GM12801 (cell line): ENCODE measurements around the gene PACRG.

Source experiments
- TF ChIP-seq, protein P1 (sequence below): IDR thresholded peaks from one replicate; pipeline ENCODE4 v1.5.1; 2011; ENCODE audit warnings: control low read depth; ENCODE audit not compliant: insufficient read length; ENCODE audit errors: extremely low read depth

The PACRG gene

DNA sequence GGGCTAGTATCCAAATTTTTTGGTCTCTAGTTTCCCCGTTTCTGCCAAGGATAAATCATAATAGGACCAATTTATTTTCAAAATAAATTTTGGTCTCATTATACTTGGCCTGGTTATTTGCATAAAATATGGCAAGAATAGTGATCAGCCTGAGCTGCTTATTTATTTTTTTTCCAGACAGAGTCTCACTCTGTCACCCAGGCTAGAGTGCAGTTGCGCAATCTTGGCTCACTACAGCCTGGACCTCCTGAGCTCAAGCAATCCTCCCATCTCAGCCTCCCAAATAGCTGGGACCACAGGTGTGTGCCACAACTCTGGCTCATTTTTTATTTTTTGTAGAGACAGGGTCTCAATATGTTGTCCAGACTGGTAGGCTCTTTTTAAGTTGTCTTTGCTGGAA lies 329.5 kb downstream of the PACRG start:
- TF ChIP-seq, protein P1, sequence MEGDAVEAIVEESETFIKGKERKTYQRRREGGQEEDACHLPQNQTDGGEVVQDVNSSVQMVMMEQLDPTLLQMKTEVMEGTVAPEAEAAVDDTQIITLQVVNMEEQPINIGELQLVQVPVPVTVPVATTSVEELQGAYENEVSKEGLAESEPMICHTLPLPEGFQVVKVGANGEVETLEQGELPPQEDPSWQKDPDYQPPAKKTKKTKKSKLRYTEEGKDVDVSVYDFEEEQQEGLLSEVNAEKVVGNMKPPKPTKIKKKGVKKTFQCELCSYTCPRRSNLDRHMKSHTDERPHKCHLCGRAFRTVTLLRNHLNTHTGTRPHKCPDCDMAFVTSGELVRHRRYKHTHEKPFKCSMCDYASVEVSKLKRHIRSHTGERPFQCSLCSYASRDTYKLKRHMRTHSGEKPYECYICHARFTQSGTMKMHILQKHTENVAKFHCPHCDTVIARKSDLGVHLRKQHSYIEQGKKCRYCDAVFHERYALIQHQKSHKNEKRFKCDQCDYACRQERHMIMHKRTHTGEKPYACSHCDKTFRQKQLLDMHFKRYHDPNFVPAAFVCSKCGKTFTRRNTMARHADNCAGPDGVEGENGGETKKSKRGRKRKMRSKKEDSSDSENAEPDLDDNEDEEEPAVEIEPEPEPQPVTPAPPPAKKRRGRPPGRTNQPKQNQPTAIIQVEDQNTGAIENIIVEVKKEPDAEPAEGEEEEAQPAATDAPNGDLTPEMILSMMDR = no peak

DNA sequence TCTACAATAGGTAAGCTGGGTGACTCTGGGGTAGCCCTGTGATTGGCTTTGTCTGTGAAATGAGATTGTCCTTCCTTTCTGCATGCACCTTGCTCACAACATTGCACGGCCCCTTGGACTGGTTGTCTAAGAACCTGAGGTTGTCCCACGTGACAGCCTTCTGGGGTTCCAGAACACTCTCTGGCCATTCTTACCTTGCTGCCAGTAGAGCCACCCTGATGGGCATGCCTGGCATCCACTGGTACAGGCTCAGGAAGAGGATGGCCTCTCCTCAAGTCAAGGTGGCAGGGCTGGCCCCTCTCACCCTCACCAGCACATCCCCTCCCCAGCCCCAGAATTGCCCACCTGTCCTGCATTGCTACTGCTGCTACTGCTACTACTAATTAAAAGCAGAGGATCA lies 335.0 kb downstream of the PACRG start:
- TF ChIP-seq, protein P1 = no peak

DNA sequence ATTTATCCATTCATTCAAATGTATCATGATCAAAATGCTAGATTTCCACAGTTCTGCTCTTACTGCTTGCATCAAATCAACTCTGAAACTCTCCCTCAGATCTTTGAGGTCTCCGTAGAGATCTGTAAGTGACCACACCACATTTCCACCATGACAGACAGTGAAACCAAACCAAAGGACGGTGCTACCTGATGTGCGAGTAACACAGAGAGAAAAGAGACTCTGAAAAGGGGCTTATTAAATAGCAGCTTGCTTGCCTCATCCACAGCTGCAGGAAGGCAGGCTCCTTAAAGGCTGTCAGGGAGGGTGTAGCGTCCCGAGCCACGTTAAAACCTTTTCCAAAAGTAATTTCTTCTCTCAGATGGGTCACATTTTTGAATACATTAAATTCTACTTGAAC lies 335.8 kb downstream of the PACRG start:
- TF ChIP-seq, protein P1 = no peak

DNA sequence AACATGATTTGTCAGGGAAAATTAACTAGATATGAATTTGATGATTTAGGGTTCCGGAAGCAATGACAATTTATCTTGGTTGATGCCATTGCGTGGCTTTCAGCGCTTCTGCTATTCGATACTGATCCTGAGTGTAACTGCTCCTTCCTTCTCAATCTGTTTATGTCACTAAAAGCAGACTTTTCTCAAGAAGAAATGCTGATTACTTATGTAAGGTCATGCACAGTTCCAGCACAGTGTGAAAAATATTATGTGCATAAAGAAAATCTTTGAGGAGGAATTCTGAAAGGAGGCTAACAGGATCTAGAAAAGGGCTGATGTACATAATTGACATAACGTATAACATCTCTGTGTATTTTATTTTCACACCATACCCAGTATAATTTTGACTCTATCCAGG lies 336.6 kb downstream of the PACRG start:
- TF ChIP-seq, protein P1 = no peak

DNA sequence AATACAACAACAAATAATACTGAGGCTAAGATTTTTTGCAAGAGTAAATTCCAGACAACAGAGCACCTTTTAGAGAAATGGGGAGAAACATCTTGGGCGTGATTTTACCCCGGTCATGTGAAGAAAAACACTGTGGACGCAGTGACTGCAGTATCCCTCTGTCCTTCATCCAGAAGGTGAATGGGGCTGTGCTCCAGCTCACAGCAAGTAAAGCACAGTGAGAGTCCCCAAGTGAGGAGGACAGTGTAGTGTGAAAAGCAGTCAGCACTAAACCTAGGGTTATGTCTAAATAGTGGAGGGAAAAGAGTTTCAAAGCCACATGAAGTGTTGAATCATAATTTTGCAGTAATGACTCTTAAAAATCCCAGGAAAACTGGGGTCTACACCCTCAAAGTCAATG lies 338.4 kb downstream of the PACRG start:
- TF ChIP-seq, protein P1 = no peak

DNA sequence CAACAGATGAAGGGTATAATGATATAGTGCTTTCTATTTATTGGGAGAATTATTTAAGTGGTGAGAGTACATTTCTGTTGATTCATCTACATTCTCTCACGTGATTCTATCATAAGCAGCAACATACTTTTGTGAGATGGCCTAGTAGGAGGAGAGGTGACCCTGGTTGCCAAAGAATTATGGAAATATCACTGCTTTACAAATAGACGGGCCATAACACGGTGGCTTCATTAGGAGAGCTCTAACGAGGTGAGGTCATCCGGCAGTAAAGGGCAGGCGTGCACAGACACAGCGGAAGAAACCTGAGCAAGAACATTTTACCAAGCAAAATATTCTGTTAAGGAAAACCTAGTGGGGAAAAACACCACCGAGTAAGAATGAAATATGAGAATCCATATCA lies 349.4 kb downstream of the PACRG start:
- TF ChIP-seq, protein P1 = no peak

DNA sequence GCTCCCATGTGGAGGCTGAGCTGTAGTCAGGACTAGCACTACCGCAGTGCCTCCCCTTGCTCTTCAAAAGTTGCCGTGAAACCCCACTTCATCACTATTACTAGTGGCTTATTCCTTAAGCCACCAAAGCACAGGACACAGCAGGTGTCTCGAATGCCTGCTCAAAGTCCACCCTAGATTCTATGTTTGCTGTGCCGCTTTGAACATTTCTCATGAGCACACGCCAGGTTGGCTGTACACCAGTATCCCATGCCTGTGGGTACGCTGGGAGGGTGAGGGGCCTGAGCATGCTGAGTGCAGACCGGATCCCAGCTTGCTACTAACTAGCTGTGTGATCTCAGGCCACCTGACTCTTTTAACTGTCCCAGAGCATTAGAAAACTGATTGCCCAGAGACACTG lies 350.9 kb downstream of the PACRG start:
- TF ChIP-seq, protein P1 = no peak

DNA sequence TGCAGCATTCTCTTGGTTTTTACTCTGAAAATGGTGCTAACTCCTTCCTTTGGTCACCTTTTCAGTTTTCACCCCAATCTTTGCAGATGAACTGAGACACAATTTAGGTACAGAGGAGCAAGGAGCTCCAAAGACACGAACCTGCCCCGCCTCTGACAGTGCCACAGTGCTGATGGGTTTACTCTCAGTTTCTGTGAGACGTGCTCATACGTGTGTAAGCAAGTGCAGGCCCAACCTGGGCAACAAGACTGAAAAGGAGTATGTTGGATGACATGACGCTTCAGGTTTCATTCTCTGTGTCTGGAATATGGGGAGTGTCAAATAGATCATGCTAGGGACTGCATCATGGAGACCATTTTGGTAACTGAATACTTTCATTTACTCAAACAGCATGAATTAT lies 352.5 kb downstream of the PACRG start:
- TF ChIP-seq, protein P1 = no peak
